NCI-H345 treated with DMSO at 0.1 percent for 48 hours (cell line): ENCODE results near the gene MAGI2.

Experiments used
- DNase-seq: peaks from one replicate; lab custom pipeline; 2025; ENCODE audit not compliant: unreplicated experiment; lab: John Stamatoyannopoulos, UW

MAGI2 gene

GRCh38 chr7:79272066-79272669, 181.3 kb downstream of the MAGI2 start:
- DNase-seq = peak; percentile 39

- no peak for DNase-seq
Measured at GRCh38 chr7:79268730-79269129, 184.7 kb downstream of the MAGI2 start.

DNA sequence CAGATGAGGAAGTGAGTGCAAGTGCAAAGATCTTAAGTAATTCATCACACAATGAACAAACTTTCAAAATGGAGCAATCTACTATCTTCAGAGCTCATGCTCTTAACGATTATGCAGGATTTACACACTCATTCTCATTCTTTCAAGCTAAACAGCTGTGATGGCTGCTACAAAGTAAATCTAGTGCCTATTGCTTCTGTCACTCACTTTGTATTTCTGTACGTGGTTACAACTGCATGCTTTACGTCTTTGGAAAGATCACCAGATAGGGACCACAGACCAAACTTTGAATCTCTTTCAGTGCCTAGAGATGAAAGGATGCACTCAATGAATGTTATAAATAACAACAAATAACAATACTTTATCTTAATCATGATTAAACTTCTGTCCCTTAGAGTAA, 194.6 kb downstream of the MAGI2 start:
- no peak for DNase-seq

DNA sequence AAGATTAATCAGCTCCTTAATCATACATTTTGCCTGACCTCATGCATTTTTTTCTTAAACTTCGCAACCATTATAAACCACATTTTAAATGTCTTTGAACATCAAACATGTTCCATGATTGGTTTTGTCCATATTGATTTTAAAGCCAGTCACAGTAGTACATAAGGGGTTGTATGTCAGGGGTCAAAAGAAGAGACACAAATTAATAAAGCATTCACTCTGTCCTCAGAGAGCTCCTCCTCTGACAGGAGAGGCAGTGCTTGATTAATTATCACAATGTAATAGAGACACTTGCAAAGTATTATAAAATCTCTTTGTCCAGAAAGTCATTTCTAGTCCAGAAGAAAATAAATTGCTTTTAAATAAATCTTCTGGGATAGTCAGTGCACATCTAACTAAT, 195.5 kb downstream of the MAGI2 start:
- no peak for DNase-seq

DNA sequence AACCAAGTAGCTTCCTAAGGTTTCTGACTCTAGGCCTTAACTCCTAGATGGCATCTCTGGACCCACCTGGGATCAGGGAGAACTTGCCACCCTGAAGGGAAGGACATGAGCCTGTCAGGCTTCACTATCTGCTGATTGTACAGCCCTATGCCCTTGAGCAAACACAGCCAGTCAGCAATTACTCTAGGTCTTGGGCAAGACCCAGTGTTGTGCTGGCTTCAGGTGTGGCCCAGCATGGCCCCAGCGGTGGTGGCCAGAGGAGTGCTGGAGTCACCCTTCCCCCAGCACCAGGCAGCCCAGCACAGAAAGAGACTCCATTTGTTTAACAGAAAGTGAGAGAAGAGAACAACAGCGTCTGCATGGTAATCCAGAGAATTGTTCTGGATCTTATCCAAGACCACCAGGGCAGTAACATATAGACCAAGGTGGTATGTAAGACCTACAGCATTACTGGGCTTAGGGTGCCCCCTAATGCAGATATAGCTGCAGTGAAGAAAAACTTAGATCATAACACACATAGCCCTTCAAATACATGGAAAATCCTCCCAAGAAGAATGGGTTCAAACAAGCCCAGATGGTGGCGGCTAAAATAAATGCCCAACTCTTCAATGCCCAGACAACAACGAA, 207.7 kb downstream of the MAGI2 start:
- DNase-seq = no peak

GRCh38 chr7:79244482-79244881, 209.0 kb downstream of the MAGI2 start:
- no peak for DNase-seq

DNA sequence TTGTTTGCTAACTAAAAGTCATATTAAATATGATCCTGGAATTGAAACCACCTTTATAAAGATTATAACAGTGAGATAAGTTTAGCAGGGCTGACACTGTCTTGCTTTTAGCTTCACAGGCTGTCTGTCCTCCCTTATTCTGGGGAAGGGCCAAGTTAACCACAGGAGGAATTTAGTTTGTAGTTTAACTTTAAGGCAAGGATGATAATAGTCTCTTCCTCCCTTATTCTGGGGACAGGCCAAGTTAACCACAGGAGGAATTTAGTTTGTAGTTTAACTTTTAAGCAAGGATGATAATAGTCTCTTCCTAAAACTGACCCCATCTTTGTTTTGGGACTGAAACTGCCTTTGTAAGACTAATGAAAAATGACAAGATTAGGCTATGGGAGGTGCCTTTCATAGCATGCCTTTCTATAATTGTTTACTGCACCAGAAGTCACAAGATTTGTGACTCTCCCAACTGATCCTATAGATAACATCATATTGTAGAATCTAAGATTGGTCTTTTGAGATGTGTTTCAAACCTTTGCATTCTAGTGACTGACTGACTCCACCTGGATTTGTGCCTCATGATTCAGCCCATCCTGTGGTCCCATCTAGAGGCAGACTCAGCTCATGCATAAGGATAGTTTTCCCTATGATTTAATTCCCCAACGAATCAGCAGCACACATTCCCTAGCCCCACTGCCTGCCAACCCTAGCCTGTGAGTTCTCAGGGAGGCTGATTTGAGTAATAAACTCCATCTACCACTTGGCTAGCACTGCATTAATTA, 212.0 kb downstream of the MAGI2 start:
- DNase-seq = no peak

DNA sequence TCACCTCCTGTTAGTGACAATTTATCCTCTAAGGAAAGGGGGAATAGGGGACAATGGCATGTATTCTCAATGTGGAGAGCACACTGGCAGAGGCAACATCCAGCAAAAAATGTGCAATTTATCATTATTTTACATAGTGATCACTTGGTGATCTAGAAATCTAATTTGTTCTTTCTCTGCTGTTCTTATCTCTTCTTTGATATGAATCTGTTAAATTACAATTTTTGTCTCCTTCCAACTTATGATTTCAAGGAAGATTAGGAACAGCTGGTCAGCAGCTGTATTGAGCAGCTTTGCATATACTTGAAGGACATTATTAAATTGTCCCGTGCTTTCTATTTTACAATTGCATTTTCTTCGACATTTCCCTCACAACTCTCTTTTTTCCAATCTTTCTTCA, 213.1 kb downstream of the MAGI2 start:
- DNase-seq = no peak

GRCh38 chr7:79236352-79237028, 217.0 kb downstream of the MAGI2 start:
- no peak for DNase-seq

- peak; percentile 30 for DNase-seq
Measured at GRCh38 chr7:79227044-79227443, 226.4 kb downstream of the MAGI2 start.

GRCh38 chr7:79221211-79221610, 232.3 kb downstream of the MAGI2 start:
- no peak for DNase-seq

GRCh38 chr7:79217976-79218626, 235.4 kb downstream of the MAGI2 start:
- DNase-seq = no peak

DNA sequence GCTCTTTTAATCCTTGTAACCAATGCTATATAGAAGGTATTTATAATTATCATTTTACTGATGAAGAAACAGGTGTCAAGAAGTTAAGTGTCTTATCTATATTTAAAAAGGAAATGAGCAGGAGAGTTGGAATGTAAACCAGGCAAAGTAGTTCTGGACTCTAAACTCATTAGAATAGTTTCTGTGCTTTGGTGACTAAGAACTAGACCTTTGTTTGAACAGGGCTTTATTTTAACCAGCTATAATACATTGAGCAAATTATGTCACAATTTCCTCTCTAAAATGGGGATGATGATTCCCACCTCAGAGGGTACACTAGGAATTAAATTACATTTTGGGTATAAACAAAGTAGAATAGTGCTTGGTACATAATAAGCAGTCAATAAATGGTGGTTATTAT, 236.0 kb downstream of the MAGI2 start:
- DNase-seq = no peak

- no peak for DNase-seq
Measured at GRCh38 chr7:79216236-79216635, 237.2 kb downstream of the MAGI2 start.

DNA sequence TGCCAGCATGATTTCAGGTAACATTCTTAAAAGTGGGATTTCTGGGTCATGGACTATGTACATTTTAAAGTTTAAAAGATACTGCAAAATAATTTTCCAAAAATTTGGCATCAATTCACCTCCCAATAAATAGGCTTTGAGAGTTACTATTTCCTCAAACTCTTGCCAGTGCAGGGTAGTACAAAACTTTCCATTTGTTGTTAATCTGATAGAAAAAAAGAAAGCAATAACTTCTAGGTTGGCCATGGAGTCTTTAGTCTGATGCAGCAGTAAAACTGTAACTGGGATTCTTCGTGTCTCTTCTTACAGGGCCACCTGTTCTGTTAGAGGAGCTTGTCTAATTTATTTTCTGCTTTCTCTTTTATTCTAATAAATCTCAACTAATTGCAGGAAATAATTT, 241.1 kb downstream of the MAGI2 start:
- no peak for DNase-seq

- no peak for DNase-seq
Measured at GRCh38 chr7:79211724-79212123, 241.7 kb downstream of the MAGI2 start.

DNA sequence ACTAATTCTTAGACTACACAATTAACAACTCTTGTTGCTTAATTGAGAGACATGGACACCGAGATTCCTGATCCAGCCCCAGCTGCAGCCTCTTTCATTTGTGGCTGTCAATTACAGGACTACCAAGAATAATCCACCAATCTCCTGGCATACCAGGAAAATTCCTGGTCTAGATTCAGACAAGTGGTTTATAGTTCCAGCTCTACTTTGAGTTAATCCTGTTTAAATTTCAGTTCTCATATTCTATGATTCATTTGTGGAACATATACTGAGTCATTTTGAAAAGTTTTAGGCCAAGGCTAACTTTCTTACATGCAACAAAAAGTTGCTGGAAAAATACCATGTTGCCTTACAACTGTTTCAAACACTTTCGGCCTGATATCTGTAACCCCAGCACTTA, 253.5 kb downstream of the MAGI2 start:
- no peak for DNase-seq

DNA sequence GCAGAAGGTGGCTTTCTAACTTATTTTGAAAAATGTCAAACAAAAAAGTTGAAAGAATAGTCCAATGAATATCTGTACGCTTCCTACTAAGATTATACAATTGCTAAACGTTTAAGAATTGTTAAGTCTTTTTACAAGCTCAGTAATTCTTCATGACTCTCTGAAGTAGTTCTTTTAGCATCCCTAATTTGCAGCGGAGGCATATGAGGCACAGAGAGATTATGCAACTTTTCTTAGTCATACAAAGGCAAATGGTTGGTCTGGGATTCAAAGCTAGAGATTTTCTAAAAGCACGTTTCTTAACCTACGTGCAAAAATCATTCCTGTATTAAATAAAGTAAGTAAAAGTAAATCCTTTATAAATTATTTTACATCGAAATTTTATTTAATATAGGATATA, 254.2 kb downstream of the MAGI2 start:
- DNase-seq = no peak

DNA sequence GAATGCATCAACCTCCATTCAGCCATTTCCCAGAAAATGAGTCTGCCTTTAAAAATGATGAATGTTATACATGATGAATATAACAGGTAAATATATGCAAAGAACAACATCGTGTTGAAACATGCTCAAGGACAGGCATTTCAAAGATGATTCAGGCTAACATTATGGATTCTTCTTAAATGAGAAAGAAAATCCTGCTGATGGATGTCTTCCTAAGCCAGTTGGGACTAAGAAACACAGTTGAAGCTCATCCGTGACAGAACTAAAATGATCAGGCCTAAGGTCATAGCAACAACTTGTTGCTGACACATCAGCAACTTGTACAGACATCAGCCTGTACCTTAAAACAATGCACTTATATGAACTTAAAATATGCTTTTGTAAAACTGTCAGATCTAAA, 267.9 kb downstream of the MAGI2 start:
- no peak for DNase-seq

- DNase-seq = no peak
Measured at GRCh38 chr7:79182283-79182682, 271.2 kb downstream of the MAGI2 start.

- DNase-seq = no peak
Measured at GRCh38 chr7:79180533-79180932, 272.9 kb downstream of the MAGI2 start.
